GM10266 (cell line): ENCODE results near the gene IRS1.

Experiments used
- DNase-seq: peaks from one replicate; pipeline ENCODE4 v3.0.0; 2012; ENCODE audit errors: extremely low spot score
- CTCF ChIP-seq: IDR thresholded peaks from 2 replicates; pipeline ENCODE4 v1.5.1; 2012; ENCODE audit warnings: mild to moderate bottlenecking, low read depth; ENCODE audit not compliant: control insufficient read depth, insufficient read depth; ENCODE audit errors: missing control alignments

IRS1 gene

GRCh38 chr2:226766352-226767055, 33.1 kb downstream of the IRS1 start:
- TF ChIP-seq CTCF, result no peak
- no peak for DNase-seq

- no peak for DNase-seq
These were observed 36.3 kb downstream of the IRS1 start for GRCh38 chr2:226763320-226763719.

GRCh38 chr2:226761195-226761583, 38.4 kb downstream of the IRS1 start:
- DNase-seq, result no peak

More at GRCh38 chr2:226763320-226763719, 36.3 kb downstream of the IRS1 start:
- TF ChIP-seq CTCF, result no peak

GRCh38 chr2:226760412-226761194, 39.0 kb downstream of the IRS1 start:
- TF ChIP-seq CTCF, result no peak
- no peak for DNase-seq

More at GRCh38 chr2:226761195-226761583, 38.4 kb downstream of the IRS1 start:
- TF ChIP-seq CTCF, result no peak

- no peak for DNase-seq
- TF ChIP-seq CTCF, result no peak
These were observed 39.9 kb downstream of the IRS1 start for GRCh38 chr2:226759768-226760167.

- no peak for TF ChIP-seq CTCF
- DNase-seq, result no peak
These were observed 40.5 kb downstream of the IRS1 start for GRCh38 chr2:226758921-226759640.
